A673 (cell line): Measurements from ENCODE around the gene FBXO3.

ENCODE experiments used
- CTCF ChIP-seq: fragments of 300-800, 200-600 bp; sonication (generic); conservative IDR thresholded peaks from 2 replicates; pipeline ENCODE4 v1.5.1; 2017; ENCODE audit warnings: low read depth, mild to moderate bottlenecking, antibody characterized with exemption, low read length, moderate library complexity, mixed read lengths
- EZH2 ChIP-seq: fragments of 200-600 bp; sonication (generic); IDR thresholded peaks from 2 replicates; pipeline ENCODE4 v1.6.1; 2017; ENCODE audit warnings: borderline replicate concordance, low read depth, mild to moderate bottlenecking, mixed read lengths, antibody characterized with exemption, low read length; ENCODE audit not compliant: poor library complexity, severe bottlenecking

- TF ChIP-seq CTCF (no peak), EZH2 (no peak)
Measured at GRCh38 chr11:33696931-33697638, 77.2 kb downstream of the FBXO3 start.
